HL-60 (cell line): ENCODE results near the gene TMC1.

Experiments used
- DNase-seq, 2 experiments: peaks; one replicate each; pipeline ENCODE4 v3.0.0-alpha.2; 2010 to 2020; ENCODE audit warnings: low read depth in 1 of 2, low spot score in 1 of 2
- H3K27ac ChIP-seq: fragments of 250-450 bp; sonication (Bioruptor Pico); replicated peaks from 2 replicates; pipeline ENCODE4 v1.5.1; 2020; ENCODE audit warnings: mild to moderate bottlenecking, moderate library complexity
- H3K27me3 ChIP-seq: fragments of 250-450 bp; sonication (Bioruptor Pico); 2 replicates; pipeline ENCODE4 v1.5.1; 2021; ENCODE audit warnings: mild to moderate bottlenecking, moderate library complexity; ENCODE audit not compliant: insufficient read depth, poor library complexity, severe bottlenecking
- H3K4me3 ChIP-seq: replicated peaks from 2 replicates; pipeline ENCODE4 v1.5.1; 2011; ENCODE audit warnings: mild to moderate bottlenecking, control low read depth, low read length; ENCODE audit not compliant: insufficient read depth
- CTCF ChIP-seq: IDR thresholded peaks from one replicate; pipeline ENCODE4 v1.5.1; 2011; ENCODE audit warnings: low read length, control low read depth, inconsistent platforms; ENCODE audit not compliant: insufficient read depth
- GABPA ChIP-seq: IDR thresholded peaks from 2 replicates; pipeline ENCODE4 v1.6.1; 2012; ENCODE audit warnings: low read depth
- POLR2AphosphoS5 ChIP-seq: IDR thresholded peaks from 2 replicates; pipeline ENCODE4 v1.6.1; 2012; ENCODE audit warnings: low read depth
- REST ChIP-seq: IDR thresholded peaks from 2 replicates; pipeline ENCODE4 v1.6.1; 2012; ENCODE audit warnings: low read depth; ENCODE audit not compliant: insufficient replicate concordance
- SPI1 ChIP-seq: IDR thresholded peaks from 2 replicates; pipeline ENCODE4 v1.6.1; 2012; ENCODE audit warnings: low read depth, mild to moderate bottlenecking, borderline replicate concordance

TMC1 gene

DNA sequence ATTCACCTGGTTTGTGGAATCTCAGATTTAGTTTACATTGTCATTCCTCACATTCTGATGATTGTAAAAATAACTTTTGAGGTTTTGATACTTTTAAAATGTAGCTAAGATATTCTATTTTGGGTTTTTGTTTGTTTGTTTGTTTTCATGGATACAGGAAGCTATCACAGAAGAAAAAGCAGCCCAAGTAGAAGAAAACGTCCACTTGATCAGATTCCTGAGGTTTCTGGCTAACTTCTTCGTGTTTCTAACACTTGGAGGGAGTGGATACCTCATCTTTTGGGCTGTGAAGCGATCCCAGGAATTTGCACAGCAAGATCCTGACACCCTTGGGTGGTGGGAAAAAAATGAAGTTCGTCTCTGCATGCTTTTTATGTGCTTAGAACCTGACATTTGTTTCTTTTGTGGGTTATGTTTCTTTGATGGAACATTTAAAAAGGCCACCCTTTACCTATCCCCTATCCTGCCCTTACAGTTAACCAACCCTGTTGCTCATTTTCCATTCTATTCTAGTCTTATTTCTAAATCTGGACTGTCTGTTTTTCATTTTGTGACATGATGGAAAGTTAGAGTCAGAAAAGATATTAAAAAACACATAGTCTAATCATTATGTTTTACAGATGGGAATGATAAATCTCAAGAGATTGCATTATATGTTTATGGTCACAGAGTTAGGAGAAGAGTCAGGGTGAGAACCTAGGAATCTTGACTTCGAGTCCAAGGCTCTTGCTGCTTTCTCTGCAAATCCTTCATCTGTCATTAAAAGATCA is 267.7 kb downstream of the TMC1 start:
- no peak for DNase-seq
- H3K27ac ChIP-seq: no peak overlapping the region

DNA sequence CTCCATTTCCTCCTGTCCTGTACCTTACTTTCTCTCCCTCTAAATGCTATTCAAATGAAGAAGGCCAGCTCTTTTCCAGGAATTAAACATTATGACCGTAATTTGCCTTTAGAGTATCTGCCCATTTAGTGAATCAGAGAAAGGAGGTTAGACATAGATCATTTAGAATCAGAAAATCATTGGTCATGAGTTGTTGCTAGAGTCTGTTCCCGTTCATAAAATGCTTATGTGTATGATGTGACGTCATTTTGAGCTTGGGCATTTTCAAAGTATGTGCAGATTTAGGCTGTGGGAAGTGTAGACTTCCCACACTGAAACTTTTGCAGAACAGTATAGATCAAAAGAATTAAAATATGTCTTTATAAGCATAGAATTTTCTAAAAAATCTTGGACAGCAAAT is 268.5 kb downstream of the TMC1 start:
- TF ChIP-seq GABPA: no peak
- TF ChIP-seq SPI1: no peak
- TF ChIP-seq POLR2AphosphoS5: no peak
- TF ChIP-seq REST: no peak
- no peak for TF ChIP-seq CTCF
- Histone ChIP-seq H3K27me3 (no peaks in the 10 kb centered on the region), H3K27ac (no peak overlapping the region), H3K4me3 (no peak overlapping the region)
- no peak for DNase-seq

More for the DNA sequence above, 267.7 kb downstream of the TMC1 start:
- Histone ChIP-seq H3K4me3 (no peak overlapping the region), H3K27me3 (no peaks in the 10 kb centered on the region)
- TF ChIP-seq CTCF: no peak

DNA sequence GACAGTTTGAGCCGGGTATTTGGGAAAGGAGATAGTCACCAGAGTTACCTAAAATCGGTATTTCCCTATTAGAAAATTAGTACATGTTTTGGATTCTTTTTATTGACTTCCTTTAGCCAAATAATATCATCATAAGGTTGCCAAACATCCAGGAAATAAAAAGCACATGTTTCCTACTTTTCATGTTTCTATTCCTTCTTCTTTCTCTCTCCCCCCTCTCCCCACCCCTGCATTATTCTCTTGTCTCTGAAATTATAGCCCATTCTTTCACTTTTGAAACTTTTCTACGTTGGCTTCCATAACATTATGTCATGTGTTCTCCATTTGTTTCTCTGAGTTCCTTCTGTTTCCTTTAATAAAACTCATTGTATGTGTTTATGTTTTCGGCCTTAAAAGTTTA is 269.6 kb downstream of the TMC1 start:
- TF ChIP-seq GABPA (no peak), CTCF (no peak), SPI1 (no peak), POLR2AphosphoS5 (no peak), REST (no peak)
- Histone ChIP-seq H3K27ac (no peak overlapping the region), H3K27me3 (no peaks in the 10 kb centered on the region), H3K4me3 (no peak overlapping the region)
- no peak for DNase-seq

DNA sequence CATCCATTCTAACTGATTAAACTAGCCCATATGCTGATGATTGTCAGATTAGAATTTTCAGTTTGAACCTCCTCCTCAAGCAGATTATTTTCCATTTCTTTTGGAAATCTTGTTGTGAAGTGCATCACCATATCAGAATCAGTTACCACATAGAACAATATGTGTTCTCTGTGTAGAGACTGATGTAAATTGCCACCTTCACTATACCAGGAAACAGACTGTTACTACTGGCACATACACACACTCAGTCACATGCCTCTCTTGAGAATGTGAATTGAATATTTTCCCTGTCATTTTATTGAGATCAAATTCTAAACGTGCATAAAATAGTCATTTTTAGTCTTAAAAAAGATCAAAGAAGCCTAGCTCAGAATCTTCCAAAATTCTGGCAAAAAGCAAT is 270.0 kb downstream of the TMC1 start:
- no peak for DNase-seq
- H3K27me3 ChIP-seq: no peaks in the 10 kb centered on the region
- TF ChIP-seq POLR2AphosphoS5 (no peak), REST (no peak), SPI1 (no peak), CTCF (no peak), GABPA (no peak)
- H3K4me3 ChIP-seq: no peak overlapping the region
- no peak overlapping the region for H3K27ac ChIP-seq
